ENCODE results near the gene LRP3. TPM values are rescaled to one million over a fixed set of nuclear protein-coding genes. Genes with fewer than 3 reads are reported as not detected.

Gene LRP3
- total RNA-seq, 2 donors from 2014 or later = 16.3 to 22.2 TPM

- no peak for DNase-seq (ENCODE audit: low spot score)
- no peak overlapping the region for H3K4me3 ChIP-seq
- no peak overlapping the region for H3K27ac ChIP-seq
- no peaks in the 10 kb centered on the region for H3K9me3 ChIP-seq
- no peaks in the 10 kb centered on the region for H3K36me3 ChIP-seq
- no peaks in the 10 kb centered on the region for H3K4me1 ChIP-seq
- TF ChIP-seq CTCF (IDR thresholded peaks at IDR 0.05) = no peak
- H3K27me3 ChIP-seq = no peaks in the 10 kb centered on the region
Measured at GRCh38 chr19:33215438-33216197, 21.5 kb downstream of the LRP3 start.

GRCh38 chr19:33216198-33216830, 22.2 kb downstream of the LRP3 start:
- H3K4me1 ChIP-seq = no peaks in the 10 kb centered on the region
- no peaks in the 10 kb centered on the region for H3K27me3 ChIP-seq
- no peak overlapping the region for H3K27ac ChIP-seq
- DNase-seq (ENCODE audit: low spot score) = no peak
- no peaks in the 10 kb centered on the region for H3K36me3 ChIP-seq
- no peak overlapping the region for H3K4me3 ChIP-seq
- no peak for TF ChIP-seq CTCF (IDR thresholded peaks at IDR 0.05)
- no peaks in the 10 kb centered on the region for H3K9me3 ChIP-seq

GRCh38 chr19:33217881-33218280, 23.8 kb downstream of the LRP3 start:
- H3K9me3 ChIP-seq = no peaks in the 10 kb centered on the region
- no peak overlapping the region for H3K27ac ChIP-seq
- H3K4me3 ChIP-seq = no peak overlapping the region
- DNase-seq (ENCODE audit: low spot score) = no peak
- no peaks in the 10 kb centered on the region for H3K27me3 ChIP-seq
- H3K36me3 ChIP-seq = no peaks in the 10 kb centered on the region
- no peaks in the 10 kb centered on the region for H3K4me1 ChIP-seq
- no peak for TF ChIP-seq CTCF (IDR thresholded peaks at IDR 0.05)

- H3K9me3 ChIP-seq = no peaks in the 10 kb centered on the region
- DNase-seq (ENCODE audit: low spot score) = no peak
- H3K27me3 ChIP-seq = no peaks in the 10 kb centered on the region
- H3K4me3 ChIP-seq = no peak overlapping the region
- no peak for TF ChIP-seq CTCF (IDR thresholded peaks at IDR 0.05)
- H3K36me3 ChIP-seq = no peaks in the 10 kb centered on the region
- no peak overlapping the region for H3K27ac ChIP-seq
- H3K4me1 ChIP-seq = no peaks in the 10 kb centered on the region
Measured at GRCh38 chr19:33219261-33219815, 25.2 kb downstream of the LRP3 start.

GRCh38 chr19:33220115-33220514, 26.0 kb downstream of the LRP3 start:
- TF ChIP-seq CTCF (IDR thresholded peaks at IDR 0.05) = no peak
- H3K27ac ChIP-seq = no peak overlapping the region
- no peaks in the 10 kb centered on the region for H3K9me3 ChIP-seq
- peaks cover 0 to under 1% of the 10 kb centered on the region in 2 donors for H3K4me1 ChIP-seq
- H3K27me3 ChIP-seq = peaks cover 6% of the 10 kb centered on the region in 2 donors
- no peak for DNase-seq (ENCODE audit: low spot score)
- H3K36me3 ChIP-seq = no peaks in the 10 kb centered on the region
- no peak overlapping the region for H3K4me3 ChIP-seq
